Psoas muscle (tissue), 8 donors: ENCODE data around the gene MIOX. TPM values are rescaled to one million over a fixed set of nuclear protein-coding genes. Genes with fewer than 3 reads are reported as not detected.

ENCODE experiments used
- ATAC-seq, 4 donors: fragments of 200-7000 bp; cut with Tn5 transposase; one replicate each; pipeline ENCODE4 v1.9.1; 2020; ENCODE audit warnings: moderate library complexity in 3 of 4, mild to moderate bottlenecking in 2 of 4
- DNase-seq, 2 donors: peaks; one replicate each; pipeline ENCODE4 v3.0.0-alpha.2; 2020
- H3K27ac ChIP-seq: fragments of 200-600 bp; one replicate; pipeline ENCODE4 v1.8.0; 2022
- H3K27me3 ChIP-seq, 3 donors: fragments of 200-600 bp in 1 of 3; one replicate each; pipeline versions ENCODE4 v1.6.1 to v1.8.0; 2013 to 2022; ENCODE audit warnings: low read length in 2 of 3, mild to moderate bottlenecking in 2 of 3, moderate library complexity in 1 of 3; ENCODE audit not compliant: insufficient read depth in 3 of 3
- H3K36me3 ChIP-seq, 2 donors: fragments of 200-600 bp in 1 of 2; one replicate each; pipeline versions ENCODE4 v1.6.1 to v1.8.0; 2013 to 2022; ENCODE audit warnings: low read depth in 1 of 2, mild to moderate bottlenecking in 1 of 2, moderate library complexity in 1 of 2; ENCODE audit not compliant: insufficient read depth in 1 of 2
- H3K4me1 ChIP-seq: fragments of 200-600 bp; one replicate; pipeline ENCODE4 v1.8.0; 2022
- H3K4me3 ChIP-seq: fragments of 200-600 bp; one replicate; pipeline ENCODE4 v1.8.0; 2022; ENCODE audit warnings: mild to moderate bottlenecking
- H3K9me3 ChIP-seq: fragments of 200-600 bp; one replicate; pipeline ENCODE4 v1.8.0; 2022
- CTCF ChIP-seq: fragments of 200-600 bp; IDR thresholded peaks from one replicate; pipeline ENCODE4 v1.8.0; 2022; ENCODE audit warnings: antibody characterized with exemption
- WGBS, 3 donors: extraction: QIAGEN DNeasy Blood & Tissue Kit; methylation state at CpG; one replicate each; pipeline versions ENCODE4 v1.1.6 to v1.1.7; 2013; 5-methylcytosine and 5-hydroxymethylcytosine counted together
- intact Hi-C, 2 donors: fragments of 100-400 bp; cut with DNase I; formaldehyde crosslinking; loops; one replicate each; pipeline versions ENCODE4 v1.11.0 to v1.14.2; 2022
- polyA plus RNA-seq, 3 donors: library from polyadenylated mRNA; stranded (reverse); fragments of 200-250 nt; gene quantifications; one replicate each; pipeline ENCODE4 v1.2.3, GENCODE V29; 2013
- total RNA-seq, 4 donors: library from RNA; stranded (reverse); fragmentation: NEBNext Ultra II Directional in 2 of 4; extraction: Animal tissue kit (Norgen Biotek cat#: 25700) in 2 of 4; gene quantifications; one replicate each; pipeline versions ENCODE4 v1.2.1 to v1.2.4, GENCODE V29; 2021 to 2023
- donor health status: healthy with polysubstance abuse.
- donor health status: DM: no; HTN: no; CAD: no; lungs with moderate emphysema.
- donor health status: Bipolar disorder and iron deficiency.
- donor health status: healthy.
- donor health status: DM: yes; HTN: yes; CAD: no.
- donor health status: DM: no; HTN: no; CAD: no.
- donor health status: DM: no; HTN: no; CAD: no.
- donor health status: DM: yes; HTN: yes; CAD: no.

MIOX gene
- total and polyA plus RNA-seq, 7 donors = not detected

GRCh38 chr22:50467773-50468440, 18.8 kb upstream of the MIOX start:
- ATAC-seq (no peak), DNase-seq (no peak)
- peaks cover 40% of the 10 kb centered on the region for H3K4me1 ChIP-seq
- intact Hi-C loops = no loop called here
- WGBS, 3 donors = 83 to 86% (median 85%) methylated on average over 19 to 22 of the region's 22 CpGs
- TF ChIP-seq CTCF = no peak
- no peaks in the 10 kb centered on the region for H3K27me3 ChIP-seq
- no peak overlapping the region for H3K27ac ChIP-seq
- H3K36me3 ChIP-seq = peaks cover 3 to 48% of the 10 kb centered on the region in 2 donors
- no peaks in the 10 kb centered on the region for H3K9me3 ChIP-seq
- no peak overlapping the region for H3K4me3 ChIP-seq

GRCh38 chr22:50468626-50469025, 18.0 kb upstream of the MIOX start:
- peaks cover 1 to 41% of the 10 kb centered on the region in 2 donors for H3K36me3 ChIP-seq
- H3K27me3 ChIP-seq = no peaks in the 10 kb centered on the region
- no peak for ATAC-seq
- H3K9me3 ChIP-seq = no peaks in the 10 kb centered on the region
- DNase-seq = no peak
- H3K4me1 ChIP-seq = peaks cover 48% of the 10 kb centered on the region
- WGBS, 3 donors = 84 to 89% (median 85%) methylated on average over 8 of the region's 8 CpGs
- H3K27ac ChIP-seq = no peak overlapping the region
- intact Hi-C loops = no loop called here
- no peak overlapping the region for H3K4me3 ChIP-seq
- no peak for TF ChIP-seq CTCF

GRCh38 chr22:50469377-50470305, 17.0 kb upstream of the MIOX start:
- Histone ChIP-seq H3K4me1 (peaks cover 50% of the 10 kb centered on the region), H3K9me3 (no peaks in the 10 kb centered on the region), H3K36me3 (peaks cover 0 to 31% of the 10 kb centered on the region in 2 donors), H3K4me3 (no peak overlapping the region), H3K27ac (no peak overlapping the region), H3K27me3 (no peaks in the 10 kb centered on the region)
- intact Hi-C loops = no loop called here
- TF ChIP-seq CTCF = no peak
- WGBS, 3 donors = 60 to 69% (median 66%) methylated on average over 17 to 25 of the region's 25 CpGs
- ATAC-seq = peak in 1 of 4 donors; percentile 18
- peak; percentile 52 to 76 for DNase-seq

- 40 to 56% (median 54%) methylated on average over 6 of the region's 6 CpGs for WGBS, 3 donors
- intact Hi-C loops = no loop called here
These were observed 16.2 kb upstream of the MIOX start for GRCh38 chr22:50470491-50470890.

More at GRCh38 chr22:50470491-50470890, 16.2 kb upstream of the MIOX start:
- Histone ChIP-seq H3K27me3 (no peaks in the 10 kb centered on the region), H3K9me3 (no peaks in the 10 kb centered on the region), H3K27ac (no peak overlapping the region), H3K4me3 (no peak overlapping the region), H3K36me3 (peaks cover 0 to 22% of the 10 kb centered on the region in 2 donors), H3K4me1 (peaks cover 50% of the 10 kb centered on the region)
- no peak for DNase-seq
- no peak for ATAC-seq
- no peak for TF ChIP-seq CTCF
